ENCODE data around the gene PARD3B.

- TF ChIP-seq CTCF (IDR thresholded peaks at IDR 0.05; ENCODE audit: low read length), result no peak
- no peak for TF ChIP-seq EZH2 (optimal IDR thresholded peaks at IDR 0.05; ENCODE audit: low read depth, low read length)
- no peak for TF ChIP-seq EZH2phosphoT487 (IDR thresholded peaks at IDR 0.05; ENCODE audit: low read length)
These were observed 30.2 kb downstream of the PARD3B start for GRCh38 chr2:204575463-204575862.

All from MM.1S (cell line).